NOMO-1 (cell line): ENCODE data around the gene STK32C.

Source experiments
- DNase-seq, 2 experiments: peaks; one replicate each; lab custom pipeline; 2025; ENCODE audit not compliant: unreplicated experiment in 2 of 2; lab: John Stamatoyannopoulos, UW

The STK32C gene

DNA sequence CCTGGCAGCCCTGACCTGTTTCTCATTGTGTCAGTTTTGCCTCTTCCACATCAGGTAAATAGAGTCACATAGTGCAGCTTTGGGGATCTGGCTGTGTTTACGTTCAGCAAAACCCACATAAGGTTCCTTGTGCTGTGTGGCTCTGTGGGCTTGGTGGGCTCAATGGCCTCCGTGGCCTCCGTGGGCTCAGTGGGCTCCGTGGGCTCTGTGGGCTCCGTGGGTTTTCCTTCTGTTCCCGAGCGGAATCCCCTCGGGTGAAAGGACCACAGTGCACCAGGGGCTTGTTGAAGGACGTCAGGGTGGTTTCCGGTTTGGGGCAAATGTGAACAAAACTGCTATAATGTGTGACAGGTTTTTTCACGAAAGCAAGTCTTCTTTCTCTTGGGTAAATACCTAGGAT is 133.5 kb downstream of the STK32C start:
- DNase-seq, result no peak

GRCh38 chr10:132173185-132173584 is 134.6 kb downstream of the STK32C start:
- no peak for DNase-seq

- no peak for DNase-seq
Observed at GRCh38 chr10:132172091-132173066, 135.4 kb downstream of the STK32C start.

GRCh38 chr10:132170561-132171361 is 137.0 kb downstream of the STK32C start:
- no peak for DNase-seq

DNA sequence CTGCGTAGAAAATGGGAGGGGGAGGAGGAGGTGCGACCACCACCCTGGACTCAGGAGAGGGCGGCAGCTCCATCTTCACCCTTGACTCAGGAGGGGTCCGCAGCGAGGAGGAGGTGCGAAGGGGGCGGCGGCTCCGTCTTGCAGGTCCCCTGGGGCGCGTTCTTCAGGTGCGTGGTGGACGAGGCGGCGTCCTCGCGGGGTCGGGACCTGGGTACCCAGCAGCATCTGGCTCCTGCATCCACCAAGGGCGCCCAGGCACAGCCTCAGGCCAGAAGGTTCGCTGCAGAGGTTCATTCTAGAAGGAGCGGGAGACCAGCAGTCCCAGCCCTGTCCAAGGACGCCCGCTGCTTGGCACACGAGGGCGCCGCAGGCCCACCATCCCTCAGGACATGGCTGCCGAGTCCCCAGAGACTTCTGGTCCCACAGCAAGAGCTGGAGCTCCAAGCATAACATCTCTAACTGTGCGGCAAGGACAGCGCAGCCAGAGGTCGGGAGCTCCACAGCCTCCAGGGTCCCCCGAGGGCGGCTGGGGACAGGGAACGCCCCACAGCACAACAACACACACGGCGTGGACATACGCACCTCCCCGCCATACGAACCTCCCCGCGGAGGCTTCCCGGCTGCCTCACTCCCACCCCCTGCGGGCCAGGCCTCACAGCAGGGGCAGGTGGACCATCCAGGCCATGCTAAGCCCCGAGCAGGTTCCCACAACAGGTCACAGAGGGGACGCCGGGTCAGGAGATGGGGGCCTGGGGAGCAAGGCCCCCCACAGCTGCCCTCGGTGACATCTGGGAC is 137.8 kb downstream of the STK32C start:
- DNase-seq, result no peak

DNA sequence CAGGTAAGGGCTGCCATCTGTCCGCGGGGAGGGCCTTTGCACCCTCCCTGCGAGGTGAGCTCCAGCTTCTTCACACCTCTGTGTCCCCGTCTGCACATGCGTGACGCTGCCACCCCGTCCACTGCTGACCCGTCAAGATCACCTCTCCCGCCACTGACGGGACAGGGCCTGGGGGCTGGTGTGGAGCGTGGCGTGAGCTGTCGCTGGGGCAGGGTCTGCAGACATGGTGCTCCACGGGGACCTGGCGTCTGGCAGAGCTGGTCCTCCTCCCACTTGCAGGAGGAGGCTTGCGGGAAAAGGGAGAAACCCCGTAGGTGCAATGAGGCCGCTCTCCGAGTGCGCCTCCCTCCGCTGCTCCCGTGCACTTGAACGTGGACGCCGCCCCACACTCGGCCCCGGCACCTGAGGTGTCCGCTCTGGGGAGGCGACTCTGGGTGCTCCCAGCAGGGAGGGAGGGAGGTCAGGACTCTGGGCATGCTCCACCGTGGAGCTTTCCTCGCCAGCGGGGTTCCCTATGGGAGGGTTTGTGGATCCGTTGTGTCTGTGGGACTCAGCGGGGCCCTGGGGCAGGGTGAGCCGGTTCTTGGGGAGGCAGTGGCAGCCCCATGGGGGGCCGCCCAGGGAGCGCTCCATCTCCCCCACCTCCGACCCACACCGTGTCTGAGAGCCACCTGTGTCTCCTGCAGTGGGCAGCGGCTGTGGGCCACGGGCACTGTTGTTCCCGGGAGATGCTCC is 138.6 kb downstream of the STK32C start:
- no peak for DNase-seq

- no peak for DNase-seq
Observed at GRCh38 chr10:132168571-132169030, 139.1 kb downstream of the STK32C start.

- no peak for DNase-seq
Observed at GRCh38 chr10:132167976-132168375, 139.8 kb downstream of the STK32C start.

- DNase-seq, result no peak
Observed at GRCh38 chr10:132167041-132167674, 140.6 kb downstream of the STK32C start.

DNA sequence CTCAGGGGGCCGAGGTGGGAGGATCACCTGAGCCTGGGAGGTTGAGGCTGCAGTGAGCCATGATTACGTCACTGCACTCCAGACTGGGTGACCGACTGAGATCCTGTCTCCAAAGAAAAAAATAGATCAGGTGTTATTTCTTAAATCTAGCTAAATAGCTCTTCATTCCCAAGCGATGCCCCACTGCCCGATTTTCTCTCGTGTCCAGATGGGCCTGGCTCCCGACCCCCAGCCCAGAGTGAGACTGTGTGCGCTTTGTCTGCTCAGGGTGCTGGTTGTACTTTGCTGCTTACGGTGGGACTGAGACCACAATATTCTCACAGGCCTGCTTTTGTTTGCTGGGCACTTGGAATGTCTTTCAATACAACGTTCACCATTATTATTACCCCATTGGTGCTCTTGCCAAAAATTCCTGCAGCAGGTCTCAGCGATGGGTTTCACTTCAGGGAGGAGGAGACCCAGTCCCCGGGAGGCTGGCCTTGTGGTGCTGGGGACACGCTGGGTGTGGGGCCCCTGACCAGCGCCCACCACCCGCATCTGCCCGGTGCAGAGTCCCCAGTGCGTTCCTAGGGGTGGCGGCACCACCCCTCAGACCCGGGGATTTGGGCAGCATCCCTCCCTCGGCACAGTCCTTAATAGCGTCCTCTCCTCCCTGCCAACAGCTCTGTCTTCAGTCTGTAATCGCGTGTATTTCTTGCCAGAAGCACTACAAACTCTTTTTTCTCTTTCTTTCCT is 141.4 kb downstream of the STK32C start:
- DNase-seq, result no peak

- DNase-seq, result no peak
Observed at GRCh38 chr10:132165416-132165980, 142.3 kb downstream of the STK32C start.

DNA sequence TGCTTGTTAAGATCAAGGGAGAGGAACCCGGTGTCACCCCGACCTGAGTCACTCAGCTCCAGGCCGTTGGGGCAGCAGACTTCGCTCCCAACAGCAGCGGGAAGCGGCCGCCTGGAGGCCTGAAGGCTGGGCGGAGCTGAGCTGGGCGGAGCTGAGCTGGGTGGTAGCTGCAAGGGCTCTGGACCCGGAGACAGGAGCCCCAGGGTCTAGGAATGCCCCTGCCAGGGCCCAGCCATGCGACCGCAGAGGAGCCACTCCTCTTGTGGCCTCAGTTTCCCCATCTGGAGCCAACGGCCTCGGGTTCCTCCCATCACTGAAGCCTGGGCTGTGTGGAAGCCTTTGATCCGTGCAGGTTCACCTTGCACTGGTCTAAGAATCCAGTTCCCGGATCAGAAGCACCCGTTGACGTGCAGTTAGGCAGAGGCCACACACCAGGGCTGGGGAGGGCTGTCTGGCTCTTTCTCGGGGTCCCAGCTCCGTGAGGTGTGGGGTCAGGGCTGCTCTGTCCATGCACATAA is 142.9 kb downstream of the STK32C start:
- DNase-seq, result no peak

- no peak for DNase-seq
Observed at GRCh38 chr10:132163826-132164515, 143.8 kb downstream of the STK32C start.

GRCh38 chr10:132163278-132163765 is 144.4 kb downstream of the STK32C start:
- no peak for DNase-seq

GRCh38 chr10:132162590-132163277 is 145.0 kb downstream of the STK32C start:
- no peak for DNase-seq

DNA sequence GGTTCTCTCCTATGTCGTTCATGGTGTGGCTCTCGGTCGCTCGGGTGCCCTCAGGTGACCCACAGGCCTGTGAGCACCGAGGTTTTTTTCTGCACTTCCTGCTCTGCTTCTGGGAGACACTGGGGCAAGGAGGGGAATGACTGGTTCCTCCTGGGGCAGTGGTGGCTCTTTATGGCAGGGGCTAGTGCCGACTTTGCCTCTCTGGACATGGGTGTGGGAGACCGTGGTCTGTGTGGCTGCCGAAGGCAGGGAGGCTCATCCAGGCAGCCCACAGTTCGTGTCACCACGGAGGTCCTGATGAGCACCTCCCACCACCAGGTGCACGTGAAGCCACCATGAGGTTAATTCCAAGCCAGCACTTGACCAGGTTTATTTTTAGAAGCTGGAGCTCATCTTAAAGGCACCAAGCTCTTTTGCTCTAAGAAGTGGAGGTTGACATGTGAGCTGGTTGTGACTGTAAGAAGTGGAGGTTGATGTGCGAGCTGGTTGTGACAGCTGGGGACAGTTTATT is 145.7 kb downstream of the STK32C start:
- no peak for DNase-seq
